Left renal cortex interstitium (tissue), 4 donors: ENCODE results near the gene DPH7. TPM values are rescaled to one million over a fixed set of nuclear protein-coding genes. Genes with fewer than 3 reads are reported as not detected.

Experiments used
- polyA plus RNA-seq, 4 donors: library from polyadenylated mRNA; unstranded; fragments of 120-200 nt; gene quantifications; one replicate each; pipeline ENCODE4 v1.2.1, GENCODE V29; 2013; ENCODE audit not compliant: insufficient read length in 4 of 4

Gene DPH7
- polyA plus RNA-seq, 4 donors = 34.9 to 74.0 (median 52.8) TPM

Other genes starting within 250 kb of the DPH7 start
- 10 to 100 TPM in 3 of 4 donors, 1 to 10 TPM in 1; 8.1 to 26.1 (median 19.7) TPM for gene EXD3, start 155.8 kb downstream of the DPH7 start, polyA plus RNA-seq
- 10 to 100 TPM in 1 of 4 donors, 1 to 10 TPM in 3; 4.3 to 13.1 (median 9.1) TPM for gene NOXA1, start 155.5 kb downstream of the DPH7 start, polyA plus RNA-seq
- gene ENTPD8, start 137.6 kb downstream of the DPH7 start, polyA plus RNA-seq = under 1 TPM; 0.35 to 0.74 (median 0.64) TPM
- gene NSMF, start 119.6 kb downstream of the DPH7 start, polyA plus RNA-seq = 10 to 100 TPM; 48.1 to 52.4 (median 49.4) TPM
- 1 to 10 TPM; 1.4 to 3.9 (median 2.7) TPM for gene PNPLA7, start 28.5 kb downstream of the DPH7 start, polyA plus RNA-seq
- 10 to 100 TPM; 15.1 to 31.1 (median 25.3) TPM for gene MRPL41, start 27.0 kb downstream of the DPH7 start, polyA plus RNA-seq
- gene ZMYND19, start 11.6 kb upstream of the DPH7 start, polyA plus RNA-seq = 10 to 100 TPM; 17.6 to 26.5 (median 23.4) TPM
- 10 to 100 TPM; 25.4 to 49.0 (median 37.0) TPM for gene ARRDC1, start 26.8 kb upstream of the DPH7 start, polyA plus RNA-seq
- gene EHMT1, start 40.1 kb upstream of the DPH7 start, polyA plus RNA-seq = 10 to 100 TPM; 64.0 to 89.3 (median 74.9) TPM